ENCODE results near the gene C10orf90.

C10orf90 gene

GRCh38 chr10:126674741-126675515 is 4.4 kb upstream of the C10orf90 start:
- DNase-seq: no peak

GRCh38 chr10:126673565-126673964 is 3.1 kb upstream of the C10orf90 start:
- DNase-seq: no peak

- no peak for DNase-seq
These were observed 996 bp upstream of the C10orf90 start for GRCh38 chr10:126671402-126671975.

DNA sequence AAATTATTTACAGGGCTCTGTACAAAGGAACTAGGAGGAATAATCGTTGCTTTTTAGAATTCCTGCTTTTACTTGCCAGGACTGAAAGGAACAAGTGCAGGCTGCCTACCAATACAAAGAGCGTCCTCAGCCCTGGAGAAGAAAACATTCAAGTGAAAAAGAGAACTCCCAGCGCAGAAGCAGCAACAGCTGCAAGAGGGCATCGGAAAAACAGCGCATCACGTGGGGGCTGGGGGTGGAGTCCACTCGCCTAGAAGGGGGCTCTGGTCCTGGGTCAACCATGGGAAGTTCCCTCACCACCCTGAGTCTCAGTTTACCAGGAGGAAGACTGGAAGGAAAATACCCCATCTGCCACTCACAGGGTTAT is 385 bp upstream of the C10orf90 start:
- no peak for DNase-seq

- no peak for DNase-seq
These were observed 1.3 kb downstream of the C10orf90 start for GRCh38 chr10:126669168-126669567.

- no peak for DNase-seq
These were observed 2.0 kb downstream of the C10orf90 start for GRCh38 chr10:126668505-126668904.

DNA sequence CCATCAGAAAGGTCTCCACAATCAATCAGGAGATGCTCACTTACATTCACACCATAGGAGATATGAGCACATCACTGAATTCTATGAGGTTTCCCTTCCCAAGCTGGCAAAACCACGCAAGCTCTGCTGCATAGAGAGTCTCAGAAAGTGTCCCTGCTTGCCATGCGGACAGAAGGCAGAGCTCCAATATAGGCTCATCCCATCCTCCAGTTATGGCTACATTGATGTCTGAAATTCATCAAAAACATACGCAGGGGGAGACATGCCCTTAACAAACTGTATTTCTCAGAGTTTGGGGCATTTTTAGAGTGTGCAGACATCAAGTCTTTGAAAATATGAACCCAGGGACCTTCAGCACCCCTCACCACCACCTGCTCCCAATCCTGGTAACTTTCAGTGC is 2.9 kb downstream of the C10orf90 start:
- no peak for DNase-seq

DNA sequence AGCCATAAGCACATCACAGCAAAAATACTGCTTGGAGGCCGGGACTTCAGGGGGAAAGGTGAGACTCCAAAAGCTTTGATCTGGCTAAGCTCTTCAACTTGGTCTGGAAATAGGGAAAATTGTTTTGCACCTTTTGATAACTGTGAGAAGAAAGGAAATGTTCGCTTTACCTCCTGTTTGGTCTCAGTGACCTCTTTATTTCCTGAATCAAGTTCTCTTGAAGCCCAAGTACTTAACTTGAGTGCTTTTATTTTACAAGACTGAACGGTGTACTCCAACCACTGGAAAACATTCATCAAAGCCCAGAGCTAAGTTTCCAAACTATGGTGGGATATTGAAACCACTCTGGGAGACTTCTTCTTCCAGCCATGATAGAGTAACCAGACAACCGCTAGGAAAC is 5.3 kb downstream of the C10orf90 start:
- no peak for DNase-seq

DNA sequence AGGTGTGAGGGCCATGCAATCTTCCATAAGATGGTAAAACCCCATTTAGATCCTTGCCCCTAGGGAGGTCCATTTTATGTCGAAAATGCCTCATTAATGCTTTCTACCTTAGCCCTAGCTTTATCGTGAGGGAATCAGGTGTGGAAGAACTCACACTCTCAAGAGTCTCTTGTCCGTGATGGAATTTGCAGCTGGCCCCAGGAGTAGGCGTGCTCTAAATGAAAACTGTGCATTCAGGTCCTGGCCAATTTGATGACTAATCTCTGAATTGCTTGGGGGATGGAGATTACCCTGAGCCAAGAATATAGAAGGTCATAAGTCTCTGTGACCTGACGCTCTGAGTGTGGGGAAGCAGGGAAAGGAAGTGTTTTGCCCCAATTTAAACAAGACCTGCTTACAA is 6.6 kb downstream of the C10orf90 start:
- DNase-seq: no peak

DNA sequence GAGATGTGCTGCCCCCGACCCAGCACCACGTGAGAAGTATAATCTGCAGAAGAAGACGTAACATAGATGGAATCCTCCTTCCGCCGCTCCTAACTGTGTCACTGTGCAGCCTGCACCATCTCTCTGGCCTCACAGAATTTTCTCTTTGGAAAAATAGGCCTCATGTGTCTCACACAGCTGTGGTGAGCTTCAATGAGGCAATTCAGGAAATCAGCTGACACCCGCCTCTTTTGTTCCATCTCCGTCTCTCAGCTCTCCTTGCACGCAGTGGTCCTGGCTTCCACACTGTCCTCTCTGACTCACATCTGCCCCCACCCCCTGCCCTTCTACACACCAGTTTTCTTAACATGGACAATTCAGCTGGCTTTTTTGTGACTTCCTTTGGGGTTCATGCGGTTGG is 7.2 kb downstream of the C10orf90 start:
- no peak for DNase-seq

- DNase-seq: no peak
These were observed 8.5 kb downstream of the C10orf90 start for GRCh38 chr10:126661841-126662515.

DNA sequence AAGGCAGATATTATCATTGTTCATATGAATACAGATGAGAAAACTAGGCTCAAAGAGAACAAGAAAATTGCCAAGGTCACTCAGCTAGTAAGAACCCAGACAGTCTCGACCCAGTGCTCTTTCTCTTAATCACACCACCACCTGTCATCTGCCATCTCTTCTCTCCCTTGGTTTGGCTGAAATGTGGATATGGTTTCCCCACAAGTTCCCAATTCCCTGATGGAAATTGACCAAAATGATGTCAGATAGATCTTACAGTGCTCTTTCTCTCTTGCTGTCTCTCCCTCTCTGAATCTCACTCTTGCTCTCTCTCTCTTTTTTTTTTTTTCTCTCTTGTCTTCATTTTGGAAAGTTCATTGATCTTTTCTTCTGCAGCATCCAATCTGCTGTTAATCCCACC is 9.1 kb downstream of the C10orf90 start:
- no peak for DNase-seq

GRCh38 chr10:126659750-126660149 is 10.7 kb downstream of the C10orf90 start:
- no peak for DNase-seq

DNA sequence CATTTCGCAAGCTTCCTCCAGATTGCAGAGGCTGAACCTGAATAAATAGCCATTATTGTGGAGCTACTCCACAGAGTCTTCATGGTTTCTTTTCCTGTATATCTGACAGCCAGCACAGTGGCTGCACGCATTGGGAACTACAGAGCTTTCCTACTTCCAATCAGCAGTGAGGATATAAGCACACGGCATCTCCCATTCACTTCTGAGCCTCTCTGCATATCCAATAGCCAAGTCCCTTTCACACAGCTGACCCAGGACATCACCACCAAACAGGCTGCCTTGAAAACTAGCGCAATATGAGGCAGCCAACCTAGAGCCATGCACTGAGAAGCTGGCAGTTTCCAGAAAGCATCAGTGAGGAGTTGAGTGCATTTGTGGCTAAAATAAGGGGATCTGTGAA is 11.6 kb downstream of the C10orf90 start:
- DNase-seq: no peak

- no peak for DNase-seq
These were observed 15.9 kb downstream of the C10orf90 start for GRCh38 chr10:126654579-126654978.

GRCh38 chr10:126651467-126651866 is 19.0 kb downstream of the C10orf90 start:
- DNase-seq: no peak

- no peak for DNase-seq
These were observed 20.3 kb downstream of the C10orf90 start for GRCh38 chr10:126650161-126650560.

DNA sequence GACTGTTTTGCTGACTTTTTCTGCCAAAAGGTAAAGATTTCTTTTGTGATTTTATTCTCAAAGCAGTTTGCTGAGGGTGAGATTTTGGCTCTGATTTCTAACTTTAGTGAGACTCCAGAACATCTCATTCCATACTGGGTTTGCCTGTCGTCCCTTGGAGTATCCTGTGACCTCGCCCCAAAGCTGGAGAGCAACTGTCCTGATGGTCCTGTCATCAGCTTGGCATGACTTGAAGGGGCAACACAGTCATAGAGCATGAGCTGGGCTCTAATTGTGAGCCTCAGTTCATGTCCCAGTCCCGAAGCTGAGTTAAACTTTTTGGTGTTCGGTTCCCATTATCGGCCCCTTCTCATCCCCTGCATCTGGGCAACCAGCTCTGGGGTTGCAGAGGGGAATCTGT is 23.4 kb downstream of the C10orf90 start:
- DNase-seq: no peak

DNA sequence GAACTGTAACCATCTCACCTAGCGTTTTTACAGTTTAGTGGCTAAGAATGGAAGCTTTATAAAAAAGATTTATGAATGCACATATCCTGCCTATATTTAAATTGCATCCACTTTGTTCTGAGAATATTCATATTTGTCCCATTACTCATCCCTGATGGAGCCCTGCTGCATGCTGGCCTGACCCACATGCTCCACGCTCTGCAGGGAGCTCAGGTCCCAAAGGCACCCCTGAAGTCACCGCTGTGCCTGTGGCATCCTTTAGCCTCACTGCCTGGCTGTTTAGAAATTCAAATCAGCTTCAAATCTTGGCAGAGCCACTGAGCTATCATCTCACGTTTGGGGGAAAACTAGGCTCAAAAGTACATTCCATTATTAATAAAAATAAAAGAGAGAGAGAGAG is 24.4 kb downstream of the C10orf90 start:
- DNase-seq: no peak

- no peak for DNase-seq
These were observed 30.1 kb downstream of the C10orf90 start for GRCh38 chr10:126640401-126640800.

GRCh38 chr10:126639084-126639483 is 31.4 kb downstream of the C10orf90 start:
- DNase-seq: no peak

DNA sequence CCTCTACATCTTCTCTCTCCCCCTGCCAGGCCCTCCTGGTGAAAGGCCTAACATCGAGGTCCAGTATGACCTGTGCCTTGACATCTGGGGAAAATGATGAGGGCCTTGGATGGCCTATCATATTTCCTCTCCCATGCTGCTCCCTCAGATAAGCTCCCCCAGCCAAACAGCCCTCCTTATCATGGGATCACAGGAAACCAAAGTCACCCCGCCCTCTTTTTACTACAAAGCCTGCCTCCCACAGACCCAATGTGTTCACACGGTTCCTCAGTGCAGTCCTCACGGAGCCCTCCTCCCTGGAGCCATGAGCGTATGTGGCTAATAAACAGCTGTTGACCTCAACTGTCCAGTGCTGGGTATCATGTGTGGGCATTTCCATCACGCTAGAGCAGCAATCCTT is 32.0 kb downstream of the C10orf90 start:
- DNase-seq: no peak

DNA sequence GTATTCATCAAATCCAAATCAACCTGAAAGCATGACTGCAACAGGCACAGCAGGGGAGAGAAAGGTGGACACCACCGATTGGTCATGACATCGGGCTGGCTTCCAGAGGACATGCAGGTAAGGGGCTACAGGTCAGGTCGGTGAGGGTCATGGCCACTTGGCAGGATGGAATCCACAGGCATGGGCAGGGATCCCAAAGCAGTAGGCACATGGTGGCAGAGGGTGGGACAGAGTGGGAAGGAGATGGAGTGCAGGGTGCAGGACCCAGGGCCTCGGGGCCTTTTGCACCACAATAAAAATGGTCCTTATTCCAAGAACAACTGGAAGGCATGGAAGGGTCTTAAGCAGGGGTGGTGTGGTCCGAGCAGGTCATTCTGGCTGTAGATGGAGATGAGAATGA is 33.0 kb downstream of the C10orf90 start:
- DNase-seq: no peak

GRCh38 chr10:126634911-126635310 is 35.6 kb downstream of the C10orf90 start:
- no peak for DNase-seq

Measured in NCI-H2107 (cell line).